H9 (cell line): ENCODE results near the gene FBN3. TPM values are rescaled to one million over a fixed set of nuclear protein-coding genes. Genes with fewer than 3 reads are reported as not detected.

Experiments
- DNase-seq: peaks from one replicate; pipeline ENCODE4 v3.0.0-alpha.2; 2017
- H2AFZ ChIP-seq: one replicate; pipeline ENCODE4 v1.6.1; 2013; ENCODE audit warnings: mild to moderate bottlenecking, low read length, control low read depth, moderate library complexity
- H2AK5ac ChIP-seq: 2 replicates; pipeline ENCODE4 v1.6.1; 2013; ENCODE audit warnings: low read length, control low read depth, mixed read lengths; ENCODE audit not compliant: insufficient read length
- H2BK120ac ChIP-seq: one replicate; pipeline ENCODE4 v1.6.1; 2013; ENCODE audit warnings: low read depth, mild to moderate bottlenecking, low read length, control low read depth, inconsistent platforms; ENCODE audit not compliant: poor library complexity, severe bottlenecking
- H2BK12ac ChIP-seq: 2 replicates; pipeline ENCODE4 v1.6.1; 2013; ENCODE audit warnings: low read length, control low read depth, mixed read lengths, low read depth; ENCODE audit not compliant: insufficient read length
- H2BK15ac ChIP-seq: 2 replicates; pipeline ENCODE4 v1.6.1; 2013; ENCODE audit warnings: low read depth, low read length, control low read depth
- H2BK20ac ChIP-seq: one replicate; pipeline ENCODE4 v1.6.1; 2013; ENCODE audit warnings: low read depth, mild to moderate bottlenecking, low read length, control low read depth, inconsistent platforms; ENCODE audit not compliant: poor library complexity, severe bottlenecking
- H2BK5ac ChIP-seq: 2 replicates; pipeline ENCODE4 v1.6.1; 2013; ENCODE audit warnings: low read length, control low read depth, mixed read lengths; ENCODE audit not compliant: insufficient read length
- H3K14ac ChIP-seq: 2 replicates; pipeline ENCODE4 v1.6.1; 2013; ENCODE audit warnings: low read length, control low read depth; ENCODE audit not compliant: insufficient read depth
- H3K18ac ChIP-seq: 2 replicates; pipeline ENCODE4 v1.6.1; 2013; ENCODE audit warnings: low read depth, mild to moderate bottlenecking, mixed read lengths, low read length, control low read depth; ENCODE audit not compliant: insufficient read length
- H3K23ac ChIP-seq: 2 replicates; pipeline ENCODE4 v1.6.1; 2013; ENCODE audit warnings: low read length, control low read depth, mixed read lengths, low read depth; ENCODE audit not compliant: insufficient read length
- H3K23me2 ChIP-seq: 2 replicates; pipeline ENCODE4 v1.6.1; 2013; ENCODE audit warnings: low read depth, mild to moderate bottlenecking, mixed read lengths, low read length, control low read depth; ENCODE audit not compliant: insufficient read length, poor library complexity, severe bottlenecking
- H3K27ac ChIP-seq: 2 replicates; pipeline ENCODE4 v1.5.1; 2013; ENCODE audit warnings: low read length, control low read depth, mixed read lengths, low read depth; ENCODE audit not compliant: insufficient read length
- H3K27me3 ChIP-seq: 2 replicates; pipeline ENCODE4 v1.6.1; 2013; ENCODE audit warnings: low read length, control low read depth, inconsistent platforms; ENCODE audit not compliant: insufficient read depth
- H3K4ac ChIP-seq: 2 replicates; pipeline ENCODE4 v1.6.1; 2013; ENCODE audit warnings: low read depth, mild to moderate bottlenecking, control low read depth, inconsistent platforms, low read length, moderate library complexity
- H3K4me1 ChIP-seq: 2 replicates; pipeline ENCODE4 v1.6.1; 2013; ENCODE audit warnings: low read length, control low read depth, inconsistent platforms; ENCODE audit not compliant: insufficient read depth
- H3K4me2 ChIP-seq: 2 replicates; pipeline ENCODE4 v1.6.1; 2013; ENCODE audit warnings: low read length, control low read depth, mixed read lengths; ENCODE audit not compliant: insufficient read length, insufficient read depth
- H3K56ac ChIP-seq: 2 replicates; pipeline ENCODE4 v1.6.1; 2013; ENCODE audit warnings: low read depth, mild to moderate bottlenecking, mixed read lengths, low read length, control low read depth; ENCODE audit not compliant: insufficient read length
- H3K79me1 ChIP-seq: 2 replicates; pipeline ENCODE4 v1.6.1; 2013; ENCODE audit warnings: low read depth, mild to moderate bottlenecking, moderate library complexity, low read length, control low read depth, inconsistent platforms; ENCODE audit not compliant: insufficient read depth, poor library complexity, severe bottlenecking
- H3K79me2 ChIP-seq: 2 replicates; pipeline ENCODE4 v1.6.1; 2013; ENCODE audit warnings: low read length, control low read depth, inconsistent platforms; ENCODE audit not compliant: insufficient read depth
- H3K9ac ChIP-seq: 2 replicates; pipeline ENCODE4 v1.6.1; 2013; ENCODE audit warnings: low read length, control low read depth, mixed read lengths; ENCODE audit not compliant: insufficient read length; ENCODE audit errors: extremely low read depth
- H3K9me3 ChIP-seq: one replicate; pipeline ENCODE4 v1.6.1; 2013; ENCODE audit warnings: low read depth, low read length, inconsistent platforms; ENCODE audit not compliant: control insufficient read depth
- H3T11ph ChIP-seq: one replicate; pipeline ENCODE4 v1.6.1; 2013; ENCODE audit warnings: mild to moderate bottlenecking, low read length, control low read depth, inconsistent platforms
- H4K20me1 ChIP-seq: one replicate; pipeline ENCODE4 v1.6.1; 2013; ENCODE audit not compliant: control insufficient read depth, insufficient read length, insufficient read depth
- H4K5ac ChIP-seq: 2 replicates; pipeline ENCODE4 v1.6.1; 2013; ENCODE audit warnings: low read depth, mild to moderate bottlenecking, mixed read lengths, low read length, control low read depth; ENCODE audit not compliant: insufficient read length
- H4K8ac ChIP-seq: replicated peaks from 2 replicates; pipeline ENCODE4 v1.6.1; 2013; ENCODE audit warnings: low read length, control low read depth, mixed read lengths, low read depth; ENCODE audit not compliant: insufficient read length
- H4K91ac ChIP-seq: 2 replicates; pipeline ENCODE4 v1.6.1; 2013; ENCODE audit warnings: low read depth, mild to moderate bottlenecking, moderate library complexity, mixed read lengths, low read length, control low read depth; ENCODE audit not compliant: insufficient read length
- H3K27ac Mint-ChIP-seq, 3 experiments: 2 replicates in 2 of 3; 3 replicates in 1 of 3; pipeline ENCODE4 v1.8.0; 2020 to 2021; ENCODE audit warnings: mixed read lengths in 3 of 3, mild to moderate bottlenecking in 1 of 3, moderate library complexity in 1 of 3
- H3K27me3 Mint-ChIP-seq: 2 replicates; pipeline ENCODE4 v1.8.0; 2021; ENCODE audit warnings: low read depth, mild to moderate bottlenecking, moderate library complexity, mixed read lengths
- H3K36me3 Mint-ChIP-seq, 3 experiments: 2 replicates in 2 of 3; 3 replicates in 1 of 3; pipeline ENCODE4 v1.8.0; 2020 to 2021; ENCODE audit warnings: low read depth in 3 of 3, mixed read lengths in 3 of 3; ENCODE audit not compliant: insufficient read depth in 1 of 3
- H3K4me1 Mint-ChIP-seq, 2 experiments: 2 replicates each; pipeline ENCODE4 v1.8.0; 2020; ENCODE audit warnings: mixed read lengths in 2 of 2
- H3K4me3 Mint-ChIP-seq, 2 experiments: 2 replicates in 1 of 2; 3 replicates in 1 of 2; pipeline ENCODE4 v1.8.0; 2020 to 2021; ENCODE audit warnings: mild to moderate bottlenecking in 2 of 2, mixed read lengths in 2 of 2, moderate library complexity in 1 of 2
- H3K9me3 Mint-ChIP-seq, 2 experiments: 2 replicates in 1 of 2; 3 replicates in 1 of 2; pipeline ENCODE4 v1.8.0; 2020; ENCODE audit warnings: mild to moderate bottlenecking in 2 of 2, mixed read lengths in 2 of 2, moderate library complexity in 1 of 2
- CTCF ChIP-seq: fragments of 200-600 bp; sonication (generic); conservative IDR thresholded peaks from 3 replicates; pipeline ENCODE4 v1.8.0; 2021; ENCODE audit warnings: antibody characterized with exemption, mild to moderate bottlenecking
- WGBS: extraction: QIAGEN DNeasy Blood & Tissue Kit; methylation state at CpG from one replicate; pipeline ENCODE4 v1.1.7; 2013; ENCODE audit warnings: missing lambda C conversion rate, low lambda C conversion rate, mixed read lengths; ENCODE audit not compliant: insufficient read length; ENCODE audit errors: extremely low coverage; 5-methylcytosine and 5-hydroxymethylcytosine counted together
- total RNA-seq: library from RNA; stranded (reverse); gene quantifications from 2 replicates; pipeline ENCODE4 v1.2.1, GENCODE V29; 2021

The FBN3 gene
- total RNA-seq, 1 experiment from 2014 or later = 31.0 TPM

GRCh38 chr19:8110931-8111330 lies 38.5 kb downstream of the FBN3 start:
- no peak overlapping the region for H3K56ac ChIP-seq
- H3K27ac Mint-ChIP-seq = no peak overlapping the region; a peak in 2 of 7 replicates
- no peak overlapping the region for H3K27ac ChIP-seq
- H4K8ac ChIP-seq = no peak overlapping the region
- no peak overlapping the region for H4K5ac ChIP-seq
- H3K4me3 Mint-ChIP-seq = no peak overlapping the region
- H2BK12ac ChIP-seq = no peak overlapping the region
- H2AFZ ChIP-seq = no peak overlapping the region
- no peak overlapping the region for H3K18ac ChIP-seq
- H2BK15ac ChIP-seq = no peak overlapping the region
- no peaks in the 10 kb centered on the region for H3K23me2 ChIP-seq
- H3K27me3 Mint-ChIP-seq = no peaks in the 10 kb centered on the region
- WGBS = no CpG with 5 or more reads among the region's 16 CpGs
- no peak overlapping the region for H2BK20ac ChIP-seq
- no peak overlapping the region for H3K9ac ChIP-seq
- no peaks in the 10 kb centered on the region for H3K79me1 ChIP-seq
- no peak overlapping the region for H2AK5ac ChIP-seq
- H4K20me1 ChIP-seq = no peaks in the 10 kb centered on the region
- H3K9me3 ChIP-seq = no peaks in the 10 kb centered on the region
- H3K4me2 ChIP-seq = no peak overlapping the region
- peaks cover 33 to 38% (median 36%) of the 10 kb centered on the region in 3 experiments for H3K36me3 Mint-ChIP-seq
- no peaks in the 10 kb centered on the region; the same call in 1 of the 2 replicates for H3K79me2 ChIP-seq
- no peaks in the 10 kb centered on the region for H3K9me3 Mint-ChIP-seq
- H3K23ac ChIP-seq = no peak overlapping the region
- 0 out of 4 replicates have a peak, but pooled peaks cover 0 to 3% of the 10 kb centered on the region in 2 experiments for H3K4me1 Mint-ChIP-seq
- no peak overlapping the region for H3K4ac ChIP-seq
- H4K91ac ChIP-seq = no peak overlapping the region
- DNase-seq = no peak
- H3K4me1 ChIP-seq = no peaks in the 10 kb centered on the region
- no peak overlapping the region for H3T11ph ChIP-seq
- no peak overlapping the region for H3K14ac ChIP-seq
- H2BK120ac ChIP-seq = no peak overlapping the region
- H3K27me3 ChIP-seq = no peaks in the 10 kb centered on the region
- H2BK5ac ChIP-seq = no peak overlapping the region
- TF ChIP-seq CTCF = no peak
